Prostate gland (tissue), 2 donors: ENCODE results near the gene GNMT.

Experiments
- POLR2AphosphoS5 ChIP-seq: sonication (generic); formaldehyde crosslinking; IDR thresholded peaks from one replicate; pipeline ENCODE4 v1.6.1; 2017; ENCODE audit warnings: antibody characterized with exemption
- TF ChIP-seq, protein P1 (sequence below), 4 experiments: fragments of 200-600 bp in 2 of 4; fragments of 450-650 bp in 2 of 4; sonication (generic) in 2 of 4; IDR thresholded peaks; 1 replicate in 3 of 4; 2 replicates in 1 of 4; pipeline ENCODE4 v1.5.1; 2016 to 2019; ENCODE audit warnings: antibody characterized with exemption in 4 of 4, mild to moderate bottlenecking in 2 of 4, moderate library complexity in 2 of 4

DNA sequence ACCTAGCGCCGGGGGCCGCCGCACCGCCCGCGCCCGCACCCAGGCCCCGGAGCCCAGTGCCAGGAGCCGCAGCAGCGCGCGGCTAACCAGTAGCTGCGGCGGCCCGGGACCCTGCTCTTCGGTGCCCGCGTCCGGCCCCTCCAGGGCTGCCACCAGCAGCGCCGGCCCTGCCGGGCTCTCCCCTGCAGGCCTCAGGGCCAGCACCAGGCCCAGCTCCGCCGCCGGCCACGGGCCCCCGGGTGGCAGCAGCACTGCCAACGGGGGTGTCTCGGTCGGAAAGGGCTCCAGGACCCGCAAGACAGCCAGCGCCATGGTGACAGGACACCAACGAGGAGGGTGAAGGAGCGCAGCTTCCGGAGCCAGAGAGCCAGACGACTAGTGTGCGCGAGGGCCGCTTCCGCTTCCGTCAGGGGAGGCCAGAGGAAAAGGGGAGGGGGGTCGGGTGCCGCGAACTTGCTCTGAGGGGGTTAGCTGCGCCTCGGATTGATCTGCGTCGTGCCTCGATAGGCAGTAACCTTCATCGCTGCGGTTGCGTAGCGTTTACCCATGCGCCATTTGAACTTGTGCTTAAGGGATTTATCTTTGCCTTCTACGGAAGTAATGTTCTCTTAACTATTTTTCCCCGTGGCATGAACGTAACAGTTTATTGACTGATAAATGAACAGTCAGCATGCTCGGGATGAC lies 18.4 kb downstream of the GNMT start, which contains the start of gene PEX6:
- TF ChIP-seq POLR2AphosphoS5: peak; percentile 55
- TF ChIP-seq, protein P1, sequence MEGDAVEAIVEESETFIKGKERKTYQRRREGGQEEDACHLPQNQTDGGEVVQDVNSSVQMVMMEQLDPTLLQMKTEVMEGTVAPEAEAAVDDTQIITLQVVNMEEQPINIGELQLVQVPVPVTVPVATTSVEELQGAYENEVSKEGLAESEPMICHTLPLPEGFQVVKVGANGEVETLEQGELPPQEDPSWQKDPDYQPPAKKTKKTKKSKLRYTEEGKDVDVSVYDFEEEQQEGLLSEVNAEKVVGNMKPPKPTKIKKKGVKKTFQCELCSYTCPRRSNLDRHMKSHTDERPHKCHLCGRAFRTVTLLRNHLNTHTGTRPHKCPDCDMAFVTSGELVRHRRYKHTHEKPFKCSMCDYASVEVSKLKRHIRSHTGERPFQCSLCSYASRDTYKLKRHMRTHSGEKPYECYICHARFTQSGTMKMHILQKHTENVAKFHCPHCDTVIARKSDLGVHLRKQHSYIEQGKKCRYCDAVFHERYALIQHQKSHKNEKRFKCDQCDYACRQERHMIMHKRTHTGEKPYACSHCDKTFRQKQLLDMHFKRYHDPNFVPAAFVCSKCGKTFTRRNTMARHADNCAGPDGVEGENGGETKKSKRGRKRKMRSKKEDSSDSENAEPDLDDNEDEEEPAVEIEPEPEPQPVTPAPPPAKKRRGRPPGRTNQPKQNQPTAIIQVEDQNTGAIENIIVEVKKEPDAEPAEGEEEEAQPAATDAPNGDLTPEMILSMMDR (IDR thresholded peaks at IDR 0.05): no peak
